ENCODE results near the gene ST7.
A peak's percentile ranks its signal among the peaks of the same experiment; 100 is the strongest.

Gene ST7

DNA sequence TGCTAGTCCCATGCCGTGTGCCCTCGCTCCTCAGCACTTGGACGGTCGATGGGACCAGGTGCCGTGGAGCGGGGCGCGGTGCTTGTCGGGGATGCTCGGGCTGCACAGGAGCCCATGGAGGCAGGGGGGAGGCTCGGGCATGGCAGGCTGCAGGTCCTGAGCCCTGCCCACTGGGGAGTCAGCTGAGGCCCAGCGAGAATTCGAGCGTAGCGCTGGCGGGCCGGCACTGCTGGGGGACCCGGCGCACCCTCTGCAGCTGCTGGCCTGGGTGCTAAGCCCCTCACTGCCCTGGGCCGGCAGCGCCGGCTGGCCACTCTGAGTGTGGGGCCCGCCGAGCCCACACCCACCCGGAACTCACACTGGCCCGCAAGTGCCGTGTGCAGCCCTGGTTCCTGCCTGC, 44.7 kb downstream of the ST7 start:
- DNase-seq (ENCODE audit: low read depth, low spot score): no peak
- in situ Hi-C loops (cut with HindIII; ENCODE audit: low sequenced_read_pairs): no loop called here
- TF ChIP-seq, protein P1, sequence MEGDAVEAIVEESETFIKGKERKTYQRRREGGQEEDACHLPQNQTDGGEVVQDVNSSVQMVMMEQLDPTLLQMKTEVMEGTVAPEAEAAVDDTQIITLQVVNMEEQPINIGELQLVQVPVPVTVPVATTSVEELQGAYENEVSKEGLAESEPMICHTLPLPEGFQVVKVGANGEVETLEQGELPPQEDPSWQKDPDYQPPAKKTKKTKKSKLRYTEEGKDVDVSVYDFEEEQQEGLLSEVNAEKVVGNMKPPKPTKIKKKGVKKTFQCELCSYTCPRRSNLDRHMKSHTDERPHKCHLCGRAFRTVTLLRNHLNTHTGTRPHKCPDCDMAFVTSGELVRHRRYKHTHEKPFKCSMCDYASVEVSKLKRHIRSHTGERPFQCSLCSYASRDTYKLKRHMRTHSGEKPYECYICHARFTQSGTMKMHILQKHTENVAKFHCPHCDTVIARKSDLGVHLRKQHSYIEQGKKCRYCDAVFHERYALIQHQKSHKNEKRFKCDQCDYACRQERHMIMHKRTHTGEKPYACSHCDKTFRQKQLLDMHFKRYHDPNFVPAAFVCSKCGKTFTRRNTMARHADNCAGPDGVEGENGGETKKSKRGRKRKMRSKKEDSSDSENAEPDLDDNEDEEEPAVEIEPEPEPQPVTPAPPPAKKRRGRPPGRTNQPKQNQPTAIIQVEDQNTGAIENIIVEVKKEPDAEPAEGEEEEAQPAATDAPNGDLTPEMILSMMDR (IDR thresholded peaks at IDR 0.05; ENCODE audit: low read depth, low read length): no peak
- no peak overlapping the region for H3K4me3 ChIP-seq (ENCODE audit: low read depth, low read length)

GRCh38 chr7:116998567-116999175, 45.4 kb downstream of the ST7 start:
- H3K4me3 ChIP-seq (ENCODE audit: low read depth, low read length): no peak overlapping the region
- TF ChIP-seq, protein P1 (IDR thresholded peaks at IDR 0.05; ENCODE audit: low read depth, low read length): no peak
- DNase-seq (ENCODE audit: low read depth, low spot score): no peak
- in situ Hi-C loops (cut with HindIII; ENCODE audit: low sequenced_read_pairs): no loop called here

- TF ChIP-seq, protein P1 (IDR thresholded peaks at IDR 0.05; ENCODE audit: low read depth, low read length): no peak
- peak; percentile 58 for DNase-seq (ENCODE audit: low read depth, low spot score)
- in situ Hi-C loops (cut with HindIII; ENCODE audit: low sequenced_read_pairs): no loop called here
- H3K4me3 ChIP-seq (ENCODE audit: low read depth, low read length): no peak overlapping the region
Measured at GRCh38 chr7:116999311-116999710, 46.0 kb downstream of the ST7 start.

DNA sequence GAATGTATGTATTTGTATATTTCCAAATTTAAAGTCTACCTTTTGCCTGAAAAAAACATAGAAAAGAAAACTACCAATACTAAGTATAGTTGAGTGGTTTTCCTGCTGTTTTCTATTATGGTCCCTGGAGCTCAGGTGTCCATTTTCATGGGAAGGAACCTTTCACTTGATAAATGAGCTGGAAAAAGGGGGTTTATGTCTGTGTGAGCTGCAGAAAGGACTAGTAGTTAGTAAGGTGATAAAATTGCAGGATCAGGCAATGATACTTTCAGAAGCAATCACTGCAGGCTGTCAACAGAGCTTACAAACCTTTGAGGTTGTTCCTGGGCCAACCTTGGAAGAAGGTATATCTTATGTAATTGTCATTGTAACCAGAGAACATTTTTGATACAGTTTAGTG, 48.0 kb downstream of the ST7 start:
- in situ Hi-C loops (cut with HindIII; ENCODE audit: low sequenced_read_pairs): no loop called here
- TF ChIP-seq, protein P1 (IDR thresholded peaks at IDR 0.05; ENCODE audit: low read depth, low read length): no peak
- DNase-seq (ENCODE audit: low read depth, low spot score): no peak
- H3K4me3 ChIP-seq (ENCODE audit: low read depth, low read length): no peak overlapping the region

DNA sequence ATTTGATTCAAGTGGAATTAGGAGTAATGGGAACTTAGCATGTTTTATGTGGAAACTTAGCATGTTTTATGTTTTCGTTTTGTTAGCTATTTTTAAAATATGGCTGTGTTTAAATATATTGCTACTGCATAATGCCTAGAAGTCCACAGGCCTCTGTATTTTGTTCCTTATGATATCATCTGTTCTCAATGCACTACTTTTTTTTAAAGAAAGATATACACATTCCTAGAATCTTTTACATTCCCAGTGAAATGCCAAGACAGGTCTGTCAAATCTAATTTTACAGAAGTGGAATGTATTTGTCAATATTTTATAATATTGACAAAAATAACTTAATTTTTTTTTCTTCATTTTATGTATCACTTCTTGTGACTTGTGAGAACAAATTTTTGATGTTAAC, 51.6 kb downstream of the ST7 start:
- TF ChIP-seq, protein P1 (IDR thresholded peaks at IDR 0.05; ENCODE audit: low read depth, low read length): no peak
- in situ Hi-C loops (cut with HindIII; ENCODE audit: low sequenced_read_pairs): no loop called here
- DNase-seq (ENCODE audit: low read depth, low spot score): peak; percentile 42
- no peak overlapping the region for H3K4me3 ChIP-seq (ENCODE audit: low read depth, low read length)

DNA sequence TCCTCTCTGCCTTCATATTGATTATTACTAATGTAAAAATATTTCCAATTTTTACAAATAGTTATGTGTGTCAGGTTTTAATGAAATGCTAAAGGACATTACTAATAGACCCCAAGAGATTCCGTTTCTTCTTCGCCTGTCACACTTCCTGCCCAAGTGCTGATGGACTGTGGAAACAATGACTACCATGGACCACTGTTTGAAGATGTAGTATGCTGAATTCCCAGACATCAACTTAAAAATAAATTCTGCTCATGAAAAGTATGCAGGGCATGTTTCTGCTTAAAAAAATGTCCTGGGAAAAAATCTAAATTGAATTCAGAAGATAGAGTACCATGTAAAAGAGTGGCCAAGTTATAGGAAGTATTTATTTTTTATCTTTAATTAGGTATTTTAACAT, 52.1 kb downstream of the ST7 start:
- DNase-seq (ENCODE audit: low read depth, low spot score): peak; percentile 49
- H3K4me3 ChIP-seq (ENCODE audit: low read depth, low read length): no peak overlapping the region
- TF ChIP-seq, protein P1 (IDR thresholded peaks at IDR 0.05; ENCODE audit: low read depth, low read length): no peak
- in situ Hi-C loops (cut with HindIII; ENCODE audit: low sequenced_read_pairs): no loop called here

All from astrocyte of the spinal cord (primary cell).